Neural cell (in vitro differentiated cells): Measurements from ENCODE around the gene EYS. TPM values are rescaled to one million over a fixed set of nuclear protein-coding genes. Genes with fewer than 3 reads are reported as not detected.

Experiments used
- H2AFZ ChIP-seq: fragments of 200-600, 300-800 bp; sonication (generic), shearing (Covaris generic); 2 replicates; pipeline ENCODE4 v1.6.0; 2014; ENCODE audit warnings: low read depth, mild to moderate bottlenecking, antibody characterized with exemption, low read length, moderate library complexity
- H3F3A ChIP-seq: fragments of 200-600 bp; shearing (Covaris generic); 2 replicates; pipeline ENCODE4 v1.6.1; 2016; ENCODE audit warnings: mild to moderate bottlenecking, moderate library complexity, mixed read lengths, antibody characterized with exemption, low read length; ENCODE audit not compliant: insufficient read depth, poor library complexity, severe bottlenecking
- H3K27ac ChIP-seq: fragments of 200-600, 300-800 bp; sonication (generic), shearing (Covaris generic); 2 replicates; pipeline ENCODE4 v1.5.1; 2014; ENCODE audit warnings: mild to moderate bottlenecking, low read length, moderate library complexity
- H3K27me3 ChIP-seq: fragments of 300-800, 200-600 bp; sonication (generic), shearing (Covaris generic); 2 replicates; pipeline ENCODE4 v1.6.0; 2014; ENCODE audit warnings: mild to moderate bottlenecking, low read depth, low read length, moderate library complexity; ENCODE audit not compliant: insufficient read depth
- H3K36me3 ChIP-seq: fragments of 300-800, 200-600 bp; sonication (generic), shearing (Covaris generic); 2 replicates; pipeline ENCODE4 v1.5.1; 2014; ENCODE audit warnings: mild to moderate bottlenecking, antibody characterized with exemption, low read length, moderate library complexity; ENCODE audit not compliant: insufficient read depth
- H3K4me2 ChIP-seq: fragments of 300-800, 200-600 bp; sonication (generic), shearing (Covaris generic); 2 replicates; pipeline ENCODE4 v1.6.0; 2014; ENCODE audit warnings: mild to moderate bottlenecking, low read length
- H3K4me3 ChIP-seq: fragments of 300-800, 200-600 bp; sonication (generic), shearing (Covaris generic); 2 replicates; pipeline ENCODE4 v1.5.1; 2014; ENCODE audit warnings: mild to moderate bottlenecking, low read length, moderate library complexity
- H3K79me2 ChIP-seq: fragments of 200-600 bp; shearing (Covaris generic); replicated peaks from 2 replicates; pipeline ENCODE4 v1.6.0; 2014; ENCODE audit warnings: mild to moderate bottlenecking, low read length, moderate library complexity; ENCODE audit not compliant: insufficient read depth
- H3K9ac ChIP-seq: fragments of 300-800, 200-600 bp; sonication (generic), shearing (Covaris generic); 2 replicates; pipeline ENCODE4 v1.6.1; 2016; ENCODE audit warnings: mild to moderate bottlenecking, low read length, mixed read lengths
- H3K9me2 ChIP-seq: fragments of 200-600 bp; shearing (Covaris generic); 2 replicates; pipeline ENCODE4 v1.6.1; 2016; ENCODE audit warnings: mild to moderate bottlenecking, low read length, mixed read lengths; ENCODE audit not compliant: insufficient read depth
- H3K9me3 ChIP-seq: fragments of 200-600, 300-800 bp; sonication (generic), shearing (Covaris generic); 2 replicates; pipeline ENCODE4 v1.6.1; 2016; ENCODE audit warnings: mild to moderate bottlenecking, mixed run types, low read length, moderate library complexity, mixed read lengths
- H4K20me1 ChIP-seq: fragments of 200-600 bp; shearing (Covaris generic); 2 replicates; pipeline ENCODE4 v1.6.1; 2016; ENCODE audit warnings: mild to moderate bottlenecking, mixed run types; ENCODE audit not compliant: insufficient read depth
- EP300 ChIP-seq: fragments of 450-650 bp; conservative IDR thresholded peaks from 2 replicates; pipeline ENCODE4 v1.6.1; 2014; ENCODE audit warnings: antibody characterized with exemption, mild to moderate bottlenecking, moderate library complexity; ENCODE audit not compliant: poor library complexity, severe bottlenecking
- EZH2 ChIP-seq: fragments of 200-600, 300-800 bp; shearing (Covaris generic), sonication (generic); IDR thresholded peaks from 2 replicates; pipeline ENCODE4 v1.6.1; 2014; ENCODE audit warnings: antibody characterized with exemption, low read length, borderline replicate concordance, mild to moderate bottlenecking; ENCODE audit not compliant: insufficient read depth, poor library complexity, severe bottlenecking
- MXI1 ChIP-seq: fragments of 450-650 bp; conservative IDR thresholded peaks from 2 replicates; pipeline ENCODE4 v1.6.1; 2014; ENCODE audit warnings: antibody characterized with exemption, mild to moderate bottlenecking; ENCODE audit not compliant: poor library complexity, severe bottlenecking
- POLR2AphosphoS5 ChIP-seq: IDR thresholded peaks from 2 replicates; pipeline ENCODE4 v1.6.1; 2012
- RAD21 ChIP-seq: fragments of 450-650 bp; conservative IDR thresholded peaks from 2 replicates; pipeline ENCODE4 v1.6.1; 2014; ENCODE audit warnings: antibody characterized with exemption, mild to moderate bottlenecking, moderate library complexity
- SMC3 ChIP-seq: fragments of 450-650 bp; conservative IDR thresholded peaks from 2 replicates; pipeline ENCODE4 v1.6.1; 2014; ENCODE audit warnings: antibody characterized with exemption, mild to moderate bottlenecking, moderate library complexity; ENCODE audit not compliant: poor library complexity
- TAF1 ChIP-seq: IDR thresholded peaks from 2 replicates; pipeline ENCODE4 v1.6.1; 2012; ENCODE audit warnings: low read depth
- polyA plus RNA-seq: library from polyadenylated mRNA; depleted of rRNA; stranded (reverse); fragments of >200 nt; gene quantifications from 2 replicates; pipeline ENCODE4 v1.2.3, GENCODE V29; 2014
- TF ChIP-seq, protein P1 (sequence below): IDR thresholded peaks from 2 replicates; pipeline ENCODE4 v1.6.1; 2012; ENCODE audit warnings: borderline replicate concordance
- TF ChIP-seq, protein P2 (sequence below): fragments of 450-650 bp; IDR thresholded peaks from 2 replicates; pipeline ENCODE4 v1.5.1; 2014; ENCODE audit warnings: antibody characterized with exemption, mild to moderate bottlenecking, moderate library complexity; ENCODE audit not compliant: poor library complexity, severe bottlenecking

The EYS gene
- polyA plus RNA-seq, 1 donor from 2014 or later: 0.38 TPM

- peak overlapping the region; percentile 29 for H3K27ac ChIP-seq
These were observed 1763.2 kb downstream of the EYS start for GRCh38 chr6:63943826-63944225.

GRCh38 chr6:63941747-63942470 is 1765.1 kb downstream of the EYS start:
- H3K4me2 ChIP-seq: no peak overlapping the region

More at GRCh38 chr6:63943826-63944225, 1763.2 kb downstream of the EYS start:
- Histone ChIP-seq H3K9ac (no peak overlapping the region), H3K36me3 (no peaks in the 10 kb centered on the region), H2AFZ (no peak overlapping the region), H3K9me3 (no peaks in the 10 kb centered on the region), H3K4me3 (no peak overlapping the region), H3K27me3 (no peaks in the 10 kb centered on the region), H3K79me2 (no peaks in the 10 kb centered on the region), H3K4me2 (no peak overlapping the region), H3K9me2 (no peaks in the 10 kb centered on the region), H4K20me1 (no peaks in the 10 kb centered on the region), H3F3A (no peaks in the 10 kb centered on the region)
- TF ChIP-seq, protein P1, sequence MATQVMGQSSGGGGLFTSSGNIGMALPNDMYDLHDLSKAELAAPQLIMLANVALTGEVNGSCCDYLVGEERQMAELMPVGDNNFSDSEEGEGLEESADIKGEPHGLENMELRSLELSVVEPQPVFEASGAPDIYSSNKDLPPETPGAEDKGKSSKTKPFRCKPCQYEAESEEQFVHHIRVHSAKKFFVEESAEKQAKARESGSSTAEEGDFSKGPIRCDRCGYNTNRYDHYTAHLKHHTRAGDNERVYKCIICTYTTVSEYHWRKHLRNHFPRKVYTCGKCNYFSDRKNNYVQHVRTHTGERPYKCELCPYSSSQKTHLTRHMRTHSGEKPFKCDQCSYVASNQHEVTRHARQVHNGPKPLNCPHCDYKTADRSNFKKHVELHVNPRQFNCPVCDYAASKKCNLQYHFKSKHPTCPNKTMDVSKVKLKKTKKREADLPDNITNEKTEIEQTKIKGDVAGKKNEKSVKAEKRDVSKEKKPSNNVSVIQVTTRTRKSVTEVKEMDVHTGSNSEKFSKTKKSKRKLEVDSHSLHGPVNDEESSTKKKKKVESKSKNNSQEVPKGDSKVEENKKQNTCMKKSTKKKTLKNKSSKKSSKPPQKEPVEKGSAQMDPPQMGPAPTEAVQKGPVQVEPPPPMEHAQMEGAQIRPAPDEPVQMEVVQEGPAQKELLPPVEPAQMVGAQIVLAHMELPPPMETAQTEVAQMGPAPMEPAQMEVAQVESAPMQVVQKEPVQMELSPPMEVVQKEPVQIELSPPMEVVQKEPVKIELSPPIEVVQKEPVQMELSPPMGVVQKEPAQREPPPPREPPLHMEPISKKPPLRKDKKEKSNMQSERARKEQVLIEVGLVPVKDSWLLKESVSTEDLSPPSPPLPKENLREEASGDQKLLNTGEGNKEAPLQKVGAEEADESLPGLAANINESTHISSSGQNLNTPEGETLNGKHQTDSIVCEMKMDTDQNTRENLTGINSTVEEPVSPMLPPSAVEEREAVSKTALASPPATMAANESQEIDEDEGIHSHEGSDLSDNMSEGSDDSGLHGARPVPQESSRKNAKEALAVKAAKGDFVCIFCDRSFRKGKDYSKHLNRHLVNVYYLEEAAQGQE: peak; percentile 56
- no peak for TF ChIP-seq RAD21

More at GRCh38 chr6:63941747-63942470, 1765.1 kb downstream of the EYS start:
- Histone ChIP-seq H3K79me2 (no peaks in the 10 kb centered on the region), H3K27ac (no peak overlapping the region), H2AFZ (no peak overlapping the region), H3K36me3 (no peaks in the 10 kb centered on the region), H3K9ac (no peak overlapping the region), H3K9me3 (no peaks in the 10 kb centered on the region), H3F3A (no peaks in the 10 kb centered on the region), H4K20me1 (no peaks in the 10 kb centered on the region), H3K4me3 (no peak overlapping the region), H3K9me2 (no peaks in the 10 kb centered on the region), H3K27me3 (no peaks in the 10 kb centered on the region)
- TF ChIP-seq MXI1: no peak
- TF ChIP-seq TAF1: no peak
- TF ChIP-seq EZH2: no peak
- no peak for TF ChIP-seq POLR2AphosphoS5
- no peak for TF ChIP-seq RAD21
- TF ChIP-seq SMC3: no peak
- TF ChIP-seq, protein P2, sequence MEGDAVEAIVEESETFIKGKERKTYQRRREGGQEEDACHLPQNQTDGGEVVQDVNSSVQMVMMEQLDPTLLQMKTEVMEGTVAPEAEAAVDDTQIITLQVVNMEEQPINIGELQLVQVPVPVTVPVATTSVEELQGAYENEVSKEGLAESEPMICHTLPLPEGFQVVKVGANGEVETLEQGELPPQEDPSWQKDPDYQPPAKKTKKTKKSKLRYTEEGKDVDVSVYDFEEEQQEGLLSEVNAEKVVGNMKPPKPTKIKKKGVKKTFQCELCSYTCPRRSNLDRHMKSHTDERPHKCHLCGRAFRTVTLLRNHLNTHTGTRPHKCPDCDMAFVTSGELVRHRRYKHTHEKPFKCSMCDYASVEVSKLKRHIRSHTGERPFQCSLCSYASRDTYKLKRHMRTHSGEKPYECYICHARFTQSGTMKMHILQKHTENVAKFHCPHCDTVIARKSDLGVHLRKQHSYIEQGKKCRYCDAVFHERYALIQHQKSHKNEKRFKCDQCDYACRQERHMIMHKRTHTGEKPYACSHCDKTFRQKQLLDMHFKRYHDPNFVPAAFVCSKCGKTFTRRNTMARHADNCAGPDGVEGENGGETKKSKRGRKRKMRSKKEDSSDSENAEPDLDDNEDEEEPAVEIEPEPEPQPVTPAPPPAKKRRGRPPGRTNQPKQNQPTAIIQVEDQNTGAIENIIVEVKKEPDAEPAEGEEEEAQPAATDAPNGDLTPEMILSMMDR: no peak
- TF ChIP-seq, protein P1: no peak
- no peak for TF ChIP-seq EP300
